Mammary epithelial cell (primary cell): ENCODE results near the gene WDR4.

Experiments
- CTCF ChIP-seq, 2 donors: IDR thresholded peaks in 1 of 2; conservative IDR thresholded peaks in 1 of 2; 2 replicates each; pipeline ENCODE4 v1.5.1; 2011 to 2012; ENCODE audit warnings: inconsistent platforms in 2 of 2, low read length in 2 of 2, mild to moderate bottlenecking in 2 of 2, control low read depth in 1 of 2, low read depth in 1 of 2; ENCODE audit not compliant: insufficient read depth in 1 of 2; ENCODE audit errors: extremely low read depth in 1 of 2
- EZH2 ChIP-seq: IDR thresholded peaks from 2 replicates; pipeline ENCODE4 v1.6.1; 2012; ENCODE audit warnings: low read length, inconsistent platforms, borderline replicate concordance

GRCh38 chr21:42843056-42843455, 36.3 kb downstream of the WDR4 start:
- no peak for TF ChIP-seq CTCF (conservative IDR thresholded peaks at IDR 0.05 in 1 of 2, IDR thresholded peaks at IDR 0.05 in 1 of 2; ENCODE audit: extremely low read depth in 1 of 2, insufficient read depth in 1 of 2, low read depth in 1 of 2, low read length in 2 of 2)
- TF ChIP-seq EZH2, result no peak
